KMS-11 (cell line): ENCODE results near the gene CAMKMT.
A peak's percentile ranks its signal among the peaks of the same experiment; 100 is the strongest.

Experiments used
- H2AFZ ChIP-seq: fragments of 200-600 bp; sonication (generic); 2 replicates; pipeline ENCODE4 v1.6.1; 2016; ENCODE audit warnings: antibody characterized with exemption, mixed run types, low read depth
- H3K27ac ChIP-seq: fragments of 200-600 bp; sonication (generic); 2 replicates; pipeline ENCODE4 v1.6.1; 2016; ENCODE audit warnings: mild to moderate bottlenecking, mixed run types
- H3K27me3 ChIP-seq: fragments of 200-600 bp; sonication (generic); 2 replicates; pipeline ENCODE4 v1.6.1; 2017; ENCODE audit warnings: mild to moderate bottlenecking, low read depth, mixed run types, moderate library complexity; ENCODE audit not compliant: insufficient read depth
- H3K36me3 ChIP-seq: fragments of 200-600 bp; sonication (generic); 2 replicates; pipeline ENCODE4 v1.6.1; 2017; ENCODE audit warnings: mild to moderate bottlenecking, mixed run types; ENCODE audit not compliant: insufficient read depth
- H3K4me1 ChIP-seq: fragments of 200-600 bp; sonication (generic); 2 replicates; pipeline ENCODE4 v1.6.1; 2016; ENCODE audit warnings: mild to moderate bottlenecking, low read depth, mixed run types; ENCODE audit not compliant: poor library complexity, severe bottlenecking
- H3K4me2 ChIP-seq: fragments of 200-600 bp; sonication (generic); 2 replicates; pipeline ENCODE4 v1.7.0; 2016; ENCODE audit warnings: mild to moderate bottlenecking, mixed run types
- H3K4me3 ChIP-seq: fragments of 200-600 bp; sonication (generic); IDR thresholded peaks from 2 replicates; pipeline ENCODE4 v1.6.1; 2017; ENCODE audit warnings: low read depth, low read length, mixed read lengths; ENCODE audit not compliant: insufficient read depth
- H3K79me2 ChIP-seq: fragments of 200-600 bp; sonication (generic); 2 replicates; pipeline ENCODE4 v1.6.1; 2016; ENCODE audit warnings: low read depth, mixed run types; ENCODE audit not compliant: insufficient read depth
- H3K9ac ChIP-seq: fragments of 200-600 bp; sonication (generic); 2 replicates; pipeline ENCODE4 v1.6.1; 2016; ENCODE audit warnings: mild to moderate bottlenecking, mixed run types
- H4K20me1 ChIP-seq: fragments of 200-600 bp; sonication (generic); 2 replicates; pipeline ENCODE4 v1.6.1; 2016; ENCODE audit warnings: mild to moderate bottlenecking, mixed run types; ENCODE audit not compliant: insufficient read depth
- CTCF ChIP-seq: fragments of 200-600 bp; sonication (generic); conservative IDR thresholded peaks from 2 replicates; pipeline ENCODE4 v1.6.1; 2017; ENCODE audit warnings: low read depth, mild to moderate bottlenecking, antibody characterized with exemption, low read length, moderate library complexity, mixed read lengths

Gene CAMKMT

GRCh38 chr2:44707945-44708660 is 346.4 kb downstream of the CAMKMT start:
- Histone ChIP-seq H3K4me1 (peaks cover 56% of the 10 kb centered on the region), H4K20me1 (no peaks in the 10 kb centered on the region), H3K4me3 (no peak overlapping the region), H3K4me2 (peak overlapping the region; percentile 92), H3K27ac (peak overlapping the region; percentile 55), H3K27me3 (no peaks in the 10 kb centered on the region), H3K9ac (peak overlapping the region; percentile 22; the same call in 1 of the 2 replicates), H3K79me2 (no peaks in the 10 kb centered on the region), H3K36me3 (no peaks in the 10 kb centered on the region), H2AFZ (peak overlapping the region; percentile 27)
- TF ChIP-seq CTCF, result no peak

- H3K79me2 ChIP-seq, result no peaks in the 10 kb centered on the region
- TF ChIP-seq CTCF, result no peak
- no peaks in the 10 kb centered on the region for H3K27me3 ChIP-seq
- peak overlapping the region; percentile 92 for H3K4me2 ChIP-seq
- H3K9ac ChIP-seq, result peak overlapping the region; percentile 22; the same call in 1 of the 2 replicates
- peak overlapping the region; percentile 27 for H2AFZ ChIP-seq
- no peaks in the 10 kb centered on the region for H3K36me3 ChIP-seq
- peak overlapping the region; percentile 55 for H3K27ac ChIP-seq
- H4K20me1 ChIP-seq, result no peaks in the 10 kb centered on the region
- H3K4me1 ChIP-seq, result peaks cover 61% of the 10 kb centered on the region
- H3K4me3 ChIP-seq, result no peak overlapping the region
Observed at GRCh38 chr2:44708661-44709000, 346.9 kb downstream of the CAMKMT start.

- no peaks in the 10 kb centered on the region for H3K79me2 ChIP-seq
- no peak overlapping the region for H3K9ac ChIP-seq
- H3K4me1 ChIP-seq, result peaks cover 77% of the 10 kb centered on the region
- no peak overlapping the region for H3K27ac ChIP-seq
- no peaks in the 10 kb centered on the region for H3K36me3 ChIP-seq
- no peaks in the 10 kb centered on the region for H3K27me3 ChIP-seq
- no peak for TF ChIP-seq CTCF
- no peak overlapping the region for H2AFZ ChIP-seq
- peak overlapping the region; percentile 6; the same call in 1 of the 2 replicates for H3K4me2 ChIP-seq
- H3K4me3 ChIP-seq, result no peak overlapping the region
- no peaks in the 10 kb centered on the region for H4K20me1 ChIP-seq
Observed at GRCh38 chr2:44713170-44713569, 351.4 kb downstream of the CAMKMT start.

- TF ChIP-seq CTCF, result peak; percentile 32
- H3K36me3 ChIP-seq, result no peaks in the 10 kb centered on the region
- no peaks in the 10 kb centered on the region for H3K79me2 ChIP-seq
- no peak overlapping the region for H3K27ac ChIP-seq
- peaks cover 52% of the 10 kb centered on the region for H3K4me1 ChIP-seq
- no peaks in the 10 kb centered on the region for H4K20me1 ChIP-seq
- no peak overlapping the region for H2AFZ ChIP-seq
- no peaks in the 10 kb centered on the region for H3K27me3 ChIP-seq
- 0 out of 2 replicates have a peak overlapping the region, but pooled peaks have one; percentile 12 for H3K4me2 ChIP-seq
- H3K4me3 ChIP-seq, result no peak overlapping the region
- no peak overlapping the region for H3K9ac ChIP-seq
Observed at GRCh38 chr2:44715671-44716081, 353.9 kb downstream of the CAMKMT start.
